SW480 (cell line): ENCODE results near the gene ZNF385C.
"Not testable (repeated sequence)": the region's sequence is repeated elsewhere in the genome, so short reads cannot be mapped to it uniquely, and the experiment has no call there.

Experiments used
- DNase-seq: peaks from one replicate; pipeline ENCODE4 v3.0.0-alpha.2; 2016; ENCODE audit warnings: low spot score

ZNF385C gene

GRCh38 chr17:42097691-42098631 is at the start of gene ZNF385C:
Gene ZNF385C (minus strand): TSS chr17:42098473. CDS start chr17:42063056, 35,417 bp downstream.
- no peak for DNase-seq

GRCh38 chr17:42146911-42147607 is 48.8 kb upstream of the ZNF385C start:
- no peak for DNase-seq

GRCh38 chr17:42143138-42143537 is 44.9 kb upstream of the ZNF385C start:
- DNase-seq, result not testable (repeated sequence)

GRCh38 chr17:42142371-42142896 is 44.2 kb upstream of the ZNF385C start:
- no peak for DNase-seq

GRCh38 chr17:42141382-42141781 is 43.1 kb upstream of the ZNF385C start:
- DNase-seq, result no peak

- not testable (repeated sequence) for DNase-seq
Measured at GRCh38 chr17:42140690-42141089, 42.4 kb upstream of the ZNF385C start.

GRCh38 chr17:42138749-42139492 is 40.6 kb upstream of the ZNF385C start:
- no peak for DNase-seq

GRCh38 chr17:42136654-42137051 is 38.4 kb upstream of the ZNF385C start:
- DNase-seq, result no peak

GRCh38 chr17:42135664-42136653 is 37.7 kb upstream of the ZNF385C start:
- DNase-seq, result no peak

- DNase-seq, result no peak
Measured at GRCh38 chr17:42135151-42135550, 36.9 kb upstream of the ZNF385C start.

- peak; percentile 25 for DNase-seq
Measured at GRCh38 chr17:42133461-42134041, 35.3 kb upstream of the ZNF385C start.

GRCh38 chr17:42132941-42133340 is 34.7 kb upstream of the ZNF385C start:
- DNase-seq, result peak; percentile 76

- no peak for DNase-seq
Measured at GRCh38 chr17:42131981-42132432, 33.7 kb upstream of the ZNF385C start.

- DNase-seq, result no peak
Measured at GRCh38 chr17:42131232-42131631, 33.0 kb upstream of the ZNF385C start.

- no peak for DNase-seq
Measured at GRCh38 chr17:42130310-42130936, 32.1 kb upstream of the ZNF385C start.

GRCh38 chr17:42129109-42129837 is 31.0 kb upstream of the ZNF385C start:
- no peak for DNase-seq

- DNase-seq, result no peak
Measured at GRCh38 chr17:42127414-42127813, 29.1 kb upstream of the ZNF385C start.

GRCh38 chr17:42126836-42127235 is 28.6 kb upstream of the ZNF385C start:
- no peak for DNase-seq

- DNase-seq, result no peak
Measured at GRCh38 chr17:42125565-42125964, 27.3 kb upstream of the ZNF385C start.
